ENCODE measurements around the gene LCTL. TPM values are rescaled to one million over a fixed set of nuclear protein-coding genes. Genes with fewer than 3 reads are reported as not detected.

The LCTL gene
- total RNA-seq: not detected
- long read RNA-seq: 0 reads

GRCh38 chr15:66565741-66566144, at the start of gene LCTL:
TSS of gene LCTL (minus strand) at chr15:66565998. CDS start at chr15:66565365, 633 bp downstream.
- intact Hi-C loops (cut with DNase I, micrococcal nuclease): no loop called here
- DNase-seq: no peak
- no peak for ATAC-seq

GRCh38 chr15:66614951-66615760, 49.4 kb upstream of the LCTL start:
- no peak for ATAC-seq
- intact Hi-C loops (cut with DNase I, micrococcal nuclease): loop anchor here in 1 of 2 donors (5.0 kb wide), 2 partner anchors 82 to 157 kb away; no protein-coding TSS in a partner anchor
- DNase-seq: no peak

- intact Hi-C loops (cut with DNase I, micrococcal nuclease): no loop called here
- DNase-seq (no peak), ATAC-seq (no peak)
Observed at GRCh38 chr15:66614456-66614855, 48.7 kb upstream of the LCTL start.

GRCh38 chr15:66613743-66614142, 47.9 kb upstream of the LCTL start:
- ATAC-seq (no peak), DNase-seq (no peak)
- intact Hi-C loops (cut with DNase I, micrococcal nuclease): no loop called here

- no peak for ATAC-seq
- intact Hi-C loops (cut with DNase I, micrococcal nuclease): no loop called here
Observed at GRCh38 chr15:66611257-66612053, 45.7 kb upstream of the LCTL start.

GRCh38 chr15:66609876-66610275, 44.1 kb upstream of the LCTL start:
- intact Hi-C loops (cut with DNase I, micrococcal nuclease): no loop called here
- no peak for ATAC-seq

More at GRCh38 chr15:66611257-66612053, 45.7 kb upstream of the LCTL start:
- DNase-seq: no peak

GRCh38 chr15:66608881-66609280, 43.1 kb upstream of the LCTL start:
- ATAC-seq (no peak), DNase-seq (no peak)
- intact Hi-C loops (cut with DNase I, micrococcal nuclease): no loop called here

More at GRCh38 chr15:66609876-66610275, 44.1 kb upstream of the LCTL start:
- no peak for DNase-seq

GRCh38 chr15:66608159-66608558, 42.4 kb upstream of the LCTL start:
- ATAC-seq (no peak), DNase-seq (no peak)
- intact Hi-C loops (cut with DNase I, micrococcal nuclease): no loop called here

GRCh38 chr15:66603301-66604179, 37.7 kb upstream of the LCTL start:
- peak; percentile 79 for ATAC-seq
- peak; percentile 51 to 74 for DNase-seq
- intact Hi-C loops (cut with DNase I, micrococcal nuclease): loop anchor here in 1 of 2 donors (5.0 kb wide), 1 partner anchor 249 kb away; no protein-coding TSS in a partner anchor

GRCh38 chr15:66601521-66601920, 35.7 kb upstream of the LCTL start:
- DNase-seq: no peak
- no peak for ATAC-seq
- intact Hi-C loops (cut with DNase I, micrococcal nuclease): loop anchor here in 1 of 2 donors (5.0 kb wide), 1 partner anchor 251 kb away; no protein-coding TSS in a partner anchor

GRCh38 chr15:66600240-66600627, 34.4 kb upstream of the LCTL start:
- DNase-seq (no peak), ATAC-seq (no peak)
- intact Hi-C loops (cut with DNase I, micrococcal nuclease): loop anchor here in 1 of 2 donors (5.0 kb wide), 1 partner anchor 252 kb away; no protein-coding TSS in a partner anchor

- DNase-seq (no peak), ATAC-seq (no peak)
- intact Hi-C loops (cut with DNase I, micrococcal nuclease): loop anchor here in 1 of 2 donors (5.0 kb wide), 1 partner anchor 253 kb away; no protein-coding TSS in a partner anchor
Observed at GRCh38 chr15:66599536-66600239, 33.9 kb upstream of the LCTL start.

GRCh38 chr15:66598095-66598815, 32.5 kb upstream of the LCTL start:
- intact Hi-C loops (cut with DNase I, micrococcal nuclease): no loop called here
- DNase-seq: no peak
- ATAC-seq: no peak

GRCh38 chr15:66595931-66596545, 30.2 kb upstream of the LCTL start:
- intact Hi-C loops (cut with DNase I, micrococcal nuclease): no loop called here
- no peak for ATAC-seq
- no peak for DNase-seq

GRCh38 chr15:66595332-66595731, 29.5 kb upstream of the LCTL start:
- ATAC-seq: no peak
- intact Hi-C loops (cut with DNase I, micrococcal nuclease): no loop called here
- DNase-seq: no peak

- no peak for DNase-seq
- ATAC-seq: no peak
- intact Hi-C loops (cut with DNase I, micrococcal nuclease): no loop called here
Observed at GRCh38 chr15:66594836-66595235, 29.0 kb upstream of the LCTL start.

- intact Hi-C loops (cut with DNase I, micrococcal nuclease): no loop called here
- no peak for ATAC-seq
- no peak for DNase-seq
Observed at GRCh38 chr15:66594344-66594743, 28.5 kb upstream of the LCTL start.
